8988T (cell line): ENCODE data around the gene SLC22A17.

Experiments
- DNase-seq: peaks from one replicate; pipeline ENCODE4 v3.0.0; 2011

Gene SLC22A17

DNA sequence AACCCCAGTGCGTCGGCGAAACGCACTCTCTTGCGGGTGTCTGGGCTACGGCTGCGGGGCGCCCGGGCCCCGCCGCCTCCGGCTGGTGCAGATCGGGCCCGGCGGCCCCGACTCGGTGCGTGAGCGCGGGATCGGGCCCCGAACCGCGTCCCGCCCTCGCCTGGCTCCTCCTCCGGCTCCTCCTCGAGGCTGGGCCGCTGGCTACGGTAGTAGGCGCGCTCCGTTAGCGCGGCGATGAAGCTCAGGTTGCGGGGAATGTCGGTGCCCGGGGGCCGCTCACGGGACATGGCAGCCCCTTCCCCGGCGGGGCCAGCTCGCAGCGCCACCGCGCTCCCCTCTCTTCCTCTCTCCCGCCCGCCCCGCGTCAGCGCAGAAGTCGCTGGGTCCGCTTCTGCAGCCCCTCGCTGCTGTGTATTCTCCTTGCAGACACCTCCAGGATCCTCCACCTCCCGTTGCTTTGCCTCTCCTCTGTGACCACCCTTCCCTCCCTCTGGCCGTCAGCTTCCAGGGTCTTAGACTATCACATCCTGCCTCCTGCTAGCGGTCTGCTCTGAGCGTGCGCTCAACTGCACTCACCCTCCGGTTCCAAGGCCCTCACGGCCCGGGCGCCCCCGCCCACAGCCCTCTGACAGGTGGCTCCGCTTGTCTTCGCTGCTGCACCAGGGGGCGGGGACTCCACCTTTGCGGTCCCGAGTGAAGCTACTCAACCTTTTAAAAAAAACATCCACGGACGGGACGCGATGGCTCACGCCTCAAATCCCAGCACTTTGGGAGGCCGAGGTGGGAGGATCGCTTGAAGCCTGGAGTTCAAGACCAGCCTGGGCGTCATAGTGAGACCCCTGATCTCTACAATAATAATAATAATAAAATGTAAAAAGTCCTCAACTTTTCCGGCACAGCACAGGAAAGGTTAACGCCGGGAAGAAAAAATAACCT lies 50.1 kb downstream of the SLC22A17 start, which contains the start of gene PPP1R3E:
PPP1R3E (minus strand) TSS at position 570 of the 936 bp plus-strand sequence; CDS start at position 287, 283 bp downstream.
- no peak for DNase-seq

DNA sequence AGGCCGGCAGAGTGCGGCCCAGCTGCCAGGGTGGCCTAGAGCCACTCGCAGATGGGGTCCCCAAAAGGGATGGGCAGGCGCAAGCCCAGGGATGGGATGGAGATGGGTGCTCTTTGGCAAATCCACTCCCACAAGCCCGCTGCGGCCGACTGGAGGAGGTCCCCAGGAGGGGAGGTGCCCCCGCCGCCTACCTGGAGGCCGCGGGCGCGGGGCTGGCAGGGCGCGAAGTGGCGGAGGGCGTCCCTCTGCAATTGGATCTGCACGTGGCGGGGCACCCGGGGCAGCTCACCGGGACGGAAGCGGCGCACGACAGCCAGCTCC lies 50.8 kb downstream of the SLC22A17 start:
- DNase-seq: no peak

DNA sequence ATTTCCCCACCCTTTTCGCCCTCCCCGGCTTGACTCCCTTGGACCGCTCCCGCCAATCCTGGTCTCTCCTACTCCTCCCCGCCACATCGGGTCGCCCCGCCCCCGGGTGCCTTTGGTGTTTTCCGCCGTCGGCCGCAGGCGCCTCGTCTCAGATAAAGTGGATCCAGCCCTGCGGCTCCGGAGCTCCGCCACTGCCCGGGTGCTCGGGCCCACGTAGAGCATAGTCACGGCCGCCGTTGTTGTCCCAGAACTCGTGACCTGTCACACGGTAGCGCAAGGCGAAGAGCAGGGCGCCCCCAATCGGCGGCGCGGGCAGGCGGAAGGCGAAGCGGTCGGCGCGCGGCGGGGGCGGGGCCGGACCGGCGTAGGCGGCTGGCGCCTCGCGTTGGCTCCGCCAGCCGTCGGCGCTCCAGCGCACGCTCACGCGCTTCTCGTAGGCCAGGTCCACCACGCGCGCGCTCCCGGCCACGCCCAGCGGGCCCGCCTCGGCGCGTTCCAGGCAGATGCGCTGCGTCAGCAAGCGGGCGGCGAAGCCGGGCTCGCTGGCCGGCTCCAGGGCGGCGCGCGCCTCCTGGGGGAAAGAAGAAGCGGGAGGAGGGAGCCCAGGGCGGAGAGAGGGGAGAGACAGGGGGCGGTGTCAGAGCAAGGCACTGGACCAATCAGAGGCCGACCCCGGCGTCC lies 51.3 kb downstream of the SLC22A17 start:
- DNase-seq: peak; percentile 93

DNA sequence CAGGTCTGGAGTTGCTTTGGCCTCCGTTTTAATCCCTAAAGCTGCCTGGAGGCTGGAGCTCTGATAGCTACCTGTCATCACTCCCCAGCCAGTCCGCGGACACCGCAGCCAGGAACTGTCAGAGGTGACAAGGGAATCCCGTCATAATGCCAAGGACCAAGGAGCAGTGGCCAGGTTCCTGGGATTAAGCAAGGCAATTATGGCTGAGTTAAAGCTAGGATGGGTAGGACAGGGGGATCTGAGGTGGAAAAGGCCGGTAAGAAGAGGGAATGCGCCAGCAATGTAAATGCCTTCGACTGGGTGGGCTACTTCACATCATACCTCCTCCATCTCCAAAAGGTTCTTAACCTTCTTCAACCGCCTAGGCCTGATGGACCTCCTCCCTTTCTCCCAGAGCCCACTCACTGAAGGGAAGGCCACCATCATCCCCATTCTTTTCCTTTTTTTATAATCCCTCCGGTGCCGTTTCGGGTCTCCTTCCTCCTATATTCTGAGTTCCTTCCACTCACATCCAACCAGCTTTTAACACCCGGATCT lies 51.9 kb downstream of the SLC22A17 start:
- no peak for DNase-seq

DNA sequence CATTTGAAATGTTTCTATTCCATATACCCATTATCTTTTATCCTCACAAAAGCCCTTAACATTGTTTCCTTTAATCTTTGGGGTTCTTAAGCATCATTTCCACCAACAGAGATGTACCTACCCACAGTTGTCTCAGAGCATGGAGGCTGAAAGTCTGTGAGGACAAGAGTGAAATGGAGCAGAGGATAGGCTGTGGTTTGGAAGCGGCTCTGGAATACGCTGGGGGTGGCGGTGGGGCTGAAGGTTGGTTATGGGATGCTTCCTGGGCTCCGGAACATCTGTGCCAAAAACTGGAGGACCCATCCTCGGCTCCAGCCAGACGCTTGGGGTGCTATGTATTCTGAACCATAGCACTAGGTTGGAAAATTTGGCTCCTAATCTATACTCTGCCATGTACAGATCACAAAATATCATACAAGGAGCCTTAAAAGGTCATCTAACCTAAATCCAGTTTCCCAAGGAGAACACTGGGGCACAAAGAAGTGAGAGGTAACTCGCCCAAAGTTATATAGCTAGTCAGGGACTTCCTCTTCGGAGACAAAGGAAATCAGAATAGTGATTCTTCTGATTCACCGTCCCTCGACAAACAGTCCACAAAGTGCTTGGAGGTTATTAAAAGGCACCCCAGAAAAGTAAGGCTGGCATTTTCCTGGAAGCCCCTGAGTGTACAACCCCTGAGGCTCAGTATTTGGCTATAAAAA lies 52.6 kb downstream of the SLC22A17 start:
- DNase-seq: no peak

DNA sequence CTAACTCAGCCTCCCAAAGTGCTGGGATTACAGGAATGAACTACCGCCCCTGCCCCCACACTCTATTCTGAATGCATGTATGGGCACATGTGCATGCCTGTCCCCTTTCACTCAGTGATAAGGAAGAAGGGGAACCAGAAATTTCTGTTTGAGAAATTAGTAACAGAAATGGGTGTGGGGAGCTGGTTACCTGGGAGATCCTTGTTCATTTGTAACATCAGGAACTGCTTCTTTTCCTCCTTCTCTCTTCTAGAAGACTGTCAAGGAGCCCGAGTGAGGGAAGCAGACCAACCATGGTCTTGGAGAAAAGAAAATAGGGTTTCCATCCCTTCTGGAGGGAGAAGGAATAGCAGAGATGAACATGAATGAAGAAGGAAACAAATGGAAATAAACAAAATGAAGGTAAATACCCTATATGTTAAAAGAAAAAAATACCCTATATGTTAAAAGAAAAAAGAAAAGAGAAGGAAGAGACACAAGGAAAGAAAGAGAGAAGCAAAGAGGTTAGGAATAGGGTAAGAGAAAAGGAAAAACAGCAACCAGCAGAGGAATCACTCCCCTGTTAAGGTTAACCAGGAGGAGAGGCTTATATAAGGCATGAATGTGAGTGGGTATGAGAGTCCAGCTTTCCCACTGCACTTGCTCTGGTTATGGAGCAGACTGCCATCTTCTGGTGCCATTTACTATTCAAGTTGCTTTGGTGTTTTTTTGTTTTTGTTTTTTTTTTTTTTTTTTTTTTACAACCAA lies 53.3 kb downstream of the SLC22A17 start:
- no peak for DNase-seq

DNA sequence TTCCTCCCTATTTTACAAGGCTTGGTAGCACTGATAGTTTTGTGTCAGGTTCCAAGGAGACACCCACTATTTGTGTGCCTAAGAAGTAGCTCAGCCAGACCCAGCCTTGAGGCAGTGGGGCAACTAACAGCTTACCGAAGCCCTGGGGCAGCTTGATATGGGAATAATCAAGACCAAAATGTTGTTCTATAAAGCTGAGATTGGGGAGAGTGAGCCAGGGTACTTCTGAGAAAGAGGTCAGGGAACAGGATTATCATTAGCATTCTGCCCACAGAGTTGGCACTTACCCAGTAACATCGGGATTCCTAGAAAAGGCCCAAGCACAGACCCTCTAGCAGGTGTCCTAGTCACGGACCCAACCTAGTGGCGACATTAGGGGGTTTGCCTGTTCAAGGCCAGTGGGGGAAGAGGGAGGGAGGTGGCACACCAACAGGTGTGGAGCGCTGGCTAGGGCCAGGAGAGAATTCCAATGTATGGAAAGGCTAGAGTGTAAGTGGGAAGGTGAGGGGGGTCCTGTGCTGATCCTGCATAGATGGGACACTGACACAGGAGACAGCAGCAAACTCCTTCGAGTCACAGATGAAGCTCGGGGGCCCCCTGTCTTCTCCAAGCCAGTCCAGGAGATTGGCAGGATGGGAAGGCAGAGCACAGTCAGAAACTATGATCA lies 54.9 kb downstream of the SLC22A17 start:
- DNase-seq: no peak

DNA sequence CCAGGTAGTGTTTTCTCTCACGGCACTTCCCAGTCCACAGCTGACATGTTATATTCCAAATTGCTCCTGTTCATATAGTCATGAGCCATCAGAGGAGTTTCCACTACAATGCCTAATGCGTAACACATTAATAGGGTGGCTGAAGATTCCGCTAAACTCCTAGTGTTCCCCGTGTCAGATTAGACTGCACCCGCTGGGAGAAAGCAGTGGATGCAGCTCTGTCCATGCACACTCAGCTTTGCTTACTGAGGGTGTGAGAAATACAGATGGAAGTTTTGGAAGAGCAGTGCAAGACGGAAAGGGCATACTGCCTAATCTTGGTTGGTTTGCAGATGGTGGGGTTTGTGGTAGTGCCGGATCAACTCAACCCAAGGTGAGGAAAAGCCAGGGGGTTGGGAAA lies 55.6 kb downstream of the SLC22A17 start:
- no peak for DNase-seq
